Neural cell (in vitro differentiated cells): ENCODE data around the gene JOSD1. TPM values are rescaled to one million over a fixed set of nuclear protein-coding genes. Genes with fewer than 3 reads are reported as not detected.

Experiments
- H2AFZ ChIP-seq: fragments of 200-600, 300-800 bp; sonication (generic), shearing (Covaris generic); 2 replicates; pipeline ENCODE4 v1.6.0; 2014; ENCODE audit warnings: low read depth, mild to moderate bottlenecking, antibody characterized with exemption, low read length, moderate library complexity
- H3F3A ChIP-seq: fragments of 200-600 bp; shearing (Covaris generic); 2 replicates; pipeline ENCODE4 v1.6.1; 2016; ENCODE audit warnings: mild to moderate bottlenecking, moderate library complexity, mixed read lengths, antibody characterized with exemption, low read length; ENCODE audit not compliant: insufficient read depth, poor library complexity, severe bottlenecking
- H3K27ac ChIP-seq: fragments of 200-600, 300-800 bp; sonication (generic), shearing (Covaris generic); 2 replicates; pipeline ENCODE4 v1.5.1; 2014; ENCODE audit warnings: mild to moderate bottlenecking, low read length, moderate library complexity
- H3K27me3 ChIP-seq: fragments of 300-800, 200-600 bp; sonication (generic), shearing (Covaris generic); 2 replicates; pipeline ENCODE4 v1.6.0; 2014; ENCODE audit warnings: mild to moderate bottlenecking, low read depth, low read length, moderate library complexity; ENCODE audit not compliant: insufficient read depth
- H3K36me3 ChIP-seq: fragments of 300-800, 200-600 bp; sonication (generic), shearing (Covaris generic); 2 replicates; pipeline ENCODE4 v1.5.1; 2014; ENCODE audit warnings: mild to moderate bottlenecking, antibody characterized with exemption, low read length, moderate library complexity; ENCODE audit not compliant: insufficient read depth
- H3K4me2 ChIP-seq: fragments of 300-800, 200-600 bp; sonication (generic), shearing (Covaris generic); 2 replicates; pipeline ENCODE4 v1.6.0; 2014; ENCODE audit warnings: mild to moderate bottlenecking, low read length
- H3K4me3 ChIP-seq: fragments of 300-800, 200-600 bp; sonication (generic), shearing (Covaris generic); 2 replicates; pipeline ENCODE4 v1.5.1; 2014; ENCODE audit warnings: mild to moderate bottlenecking, low read length, moderate library complexity
- H3K79me2 ChIP-seq: fragments of 200-600 bp; shearing (Covaris generic); replicated peaks from 2 replicates; pipeline ENCODE4 v1.6.0; 2014; ENCODE audit warnings: mild to moderate bottlenecking, low read length, moderate library complexity; ENCODE audit not compliant: insufficient read depth
- H3K9ac ChIP-seq: fragments of 300-800, 200-600 bp; sonication (generic), shearing (Covaris generic); 2 replicates; pipeline ENCODE4 v1.6.1; 2016; ENCODE audit warnings: mild to moderate bottlenecking, low read length, mixed read lengths
- H3K9me2 ChIP-seq: fragments of 200-600 bp; shearing (Covaris generic); 2 replicates; pipeline ENCODE4 v1.6.1; 2016; ENCODE audit warnings: mild to moderate bottlenecking, low read length, mixed read lengths; ENCODE audit not compliant: insufficient read depth
- H3K9me3 ChIP-seq: fragments of 200-600, 300-800 bp; sonication (generic), shearing (Covaris generic); 2 replicates; pipeline ENCODE4 v1.6.1; 2016; ENCODE audit warnings: mild to moderate bottlenecking, mixed run types, low read length, moderate library complexity, mixed read lengths
- H4K20me1 ChIP-seq: fragments of 200-600 bp; shearing (Covaris generic); 2 replicates; pipeline ENCODE4 v1.6.1; 2016; ENCODE audit warnings: mild to moderate bottlenecking, mixed run types; ENCODE audit not compliant: insufficient read depth
- CTCF ChIP-seq: fragments of 450-650 bp; IDR thresholded peaks from 2 replicates; pipeline ENCODE4 v1.5.1; 2014; ENCODE audit warnings: antibody characterized with exemption, mild to moderate bottlenecking, moderate library complexity; ENCODE audit not compliant: poor library complexity, severe bottlenecking
- EP300 ChIP-seq: fragments of 450-650 bp; conservative IDR thresholded peaks from 2 replicates; pipeline ENCODE4 v1.6.1; 2014; ENCODE audit warnings: antibody characterized with exemption, mild to moderate bottlenecking, moderate library complexity; ENCODE audit not compliant: poor library complexity, severe bottlenecking
- EZH2 ChIP-seq: fragments of 200-600, 300-800 bp; shearing (Covaris generic), sonication (generic); IDR thresholded peaks from 2 replicates; pipeline ENCODE4 v1.6.1; 2014; ENCODE audit warnings: antibody characterized with exemption, low read length, borderline replicate concordance, mild to moderate bottlenecking; ENCODE audit not compliant: insufficient read depth, poor library complexity, severe bottlenecking
- MXI1 ChIP-seq: fragments of 450-650 bp; conservative IDR thresholded peaks from 2 replicates; pipeline ENCODE4 v1.6.1; 2014; ENCODE audit warnings: antibody characterized with exemption, mild to moderate bottlenecking; ENCODE audit not compliant: poor library complexity, severe bottlenecking
- POLR2AphosphoS5 ChIP-seq: IDR thresholded peaks from 2 replicates; pipeline ENCODE4 v1.6.1; 2012
- RAD21 ChIP-seq: fragments of 450-650 bp; conservative IDR thresholded peaks from 2 replicates; pipeline ENCODE4 v1.6.1; 2014; ENCODE audit warnings: antibody characterized with exemption, mild to moderate bottlenecking, moderate library complexity
- REST ChIP-seq: IDR thresholded peaks from 2 replicates; pipeline ENCODE4 v1.6.1; 2012; ENCODE audit warnings: borderline replicate concordance
- SMC3 ChIP-seq: fragments of 450-650 bp; conservative IDR thresholded peaks from 2 replicates; pipeline ENCODE4 v1.6.1; 2014; ENCODE audit warnings: antibody characterized with exemption, mild to moderate bottlenecking, moderate library complexity; ENCODE audit not compliant: poor library complexity
- TAF1 ChIP-seq: IDR thresholded peaks from 2 replicates; pipeline ENCODE4 v1.6.1; 2012; ENCODE audit warnings: low read depth
- polyA minus RNA-seq: library from RNA; depleted of rRNA, polyadenylated mRNA; stranded (reverse); fragments of >200 nt; gene quantifications from 2 replicates; pipeline ENCODE4 v1.2.3, GENCODE V29; 2014
- polyA plus RNA-seq: library from polyadenylated mRNA; depleted of rRNA; stranded (reverse); fragments of >200 nt; gene quantifications from 2 replicates; pipeline ENCODE4 v1.2.3, GENCODE V29; 2014

JOSD1 gene
- polyA plus RNA-seq (63.5 and 71.3 TPM in 2 replicates), polyA minus RNA-seq (65.4 and 77.4 TPM in 2 replicates)

GRCh38 chr22:38700789-38701628 is at the start of gene JOSD1:
Gene JOSD1 (minus strand): TSS chr22:38700943. CDS start chr22:38699987, 956 bp downstream.
- H3K9ac ChIP-seq, result peak within 1 kb of the TSS; percentile 94
- H3K9me3 ChIP-seq, result no peaks in the 10 kb centered on the region
- H4K20me1 ChIP-seq, result no peaks in the 10 kb centered on the region
- peaks cover 44% of the 10 kb centered on the region for H3K79me2 ChIP-seq
- H3K9me2 ChIP-seq, result no peaks in the 10 kb centered on the region
- H3K27ac ChIP-seq, result peak within 1 kb of the TSS; percentile 89
- peak within 1 kb of the TSS; percentile 53 for H2AFZ ChIP-seq
- H3F3A ChIP-seq, result no peaks in the 10 kb centered on the region
- peak within 1 kb of the TSS; percentile 94 for H3K4me3 ChIP-seq
- TF ChIP-seq POLR2AphosphoS5, result peak; percentile 98
- no peak for TF ChIP-seq RAD21
- TF ChIP-seq MXI1, result peak; percentile 73
- TF ChIP-seq EP300, result peak; percentile 86
- no peak for TF ChIP-seq EZH2
- peak; percentile 70 for TF ChIP-seq REST
- peak; percentile 21 for TF ChIP-seq SMC3
- peak; percentile 43 for TF ChIP-seq CTCF
- peak; percentile 73 for TF ChIP-seq TAF1
- peak within 1 kb of the TSS; percentile 98 for H3K4me2 ChIP-seq
- no peaks in the 10 kb centered on the region for H3K27me3 ChIP-seq
- H3K36me3 ChIP-seq, result no peaks in the 10 kb centered on the region

GRCh38 chr22:38750104-38750503 is 49.4 kb upstream of the JOSD1 start:
- Histone ChIP-seq H3K9me2 (no peaks in the 10 kb centered on the region), H3K9ac (no peak overlapping the region), H3F3A (no peaks in the 10 kb centered on the region), H3K27ac (no peak overlapping the region), H3K27me3 (no peaks in the 10 kb centered on the region), H2AFZ (no peak overlapping the region), H4K20me1 (no peaks in the 10 kb centered on the region), H3K9me3 (no peaks in the 10 kb centered on the region), H3K4me3 (no peak overlapping the region), H3K79me2 (peaks cover 22% of the 10 kb centered on the region), H3K4me2 (no peak overlapping the region), H3K36me3 (no peaks in the 10 kb centered on the region)
- TF ChIP-seq EP300 (no peak), SMC3 (no peak), MXI1 (no peak), RAD21 (no peak), POLR2AphosphoS5 (no peak), TAF1 (no peak), REST (no peak), EZH2 (no peak), CTCF (no peak)
